ENCODE results near the gene ZNF605. TPM values are rescaled to one million over a fixed set of nuclear protein-coding genes. Genes with fewer than 3 reads are reported as not detected.
A peak's percentile ranks its signal among the peaks of the same experiment; 100 is the strongest.
"Not testable (repeated sequence)": the region's sequence is repeated elsewhere in the genome, so short reads cannot be mapped to it uniquely, and the experiment has no call there.

ZNF605 gene
- total RNA-seq, result 1 to 10 TPM; 3.9 to 5.0 (median 4.9) TPM

DNA sequence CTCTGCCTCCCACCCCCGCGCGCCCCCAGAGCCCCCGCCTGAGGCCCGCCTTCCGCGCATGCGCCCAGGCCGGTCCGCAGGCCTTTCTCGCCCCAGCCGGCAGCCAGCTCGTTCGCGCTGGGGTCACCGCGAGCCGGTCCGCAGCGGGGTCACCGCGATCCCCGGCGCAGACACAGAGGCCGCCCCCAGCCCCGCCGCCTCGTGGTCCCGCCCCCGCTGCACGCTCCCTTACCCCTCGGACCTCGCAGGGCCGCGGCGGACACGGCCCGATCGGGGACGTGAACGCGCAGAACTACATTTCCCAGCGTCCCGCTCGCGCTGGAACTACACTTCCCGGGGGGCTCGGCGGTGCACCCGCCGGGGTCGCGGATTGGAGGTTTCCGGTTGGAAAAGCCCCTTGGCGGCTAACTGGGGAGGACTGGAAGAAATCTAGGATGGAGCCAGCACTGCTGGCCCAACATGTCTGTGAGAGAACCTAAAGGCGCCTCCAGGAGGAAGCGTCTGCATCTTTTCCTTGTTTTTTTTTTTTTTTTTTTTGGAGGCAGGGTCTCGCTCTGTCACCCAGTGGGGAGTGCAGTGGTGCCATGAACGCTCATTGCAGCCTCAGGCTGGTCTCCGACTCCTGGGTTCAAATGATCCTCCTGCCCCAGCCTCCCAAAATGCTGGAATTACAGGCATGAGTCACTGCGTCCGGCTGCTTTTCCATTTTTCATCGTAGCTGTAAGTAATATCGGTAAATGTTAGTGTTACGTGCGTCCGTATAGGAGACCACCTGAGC lies at the start of gene ZNF605:
ZNF605 (minus strand) TSS at position 296 of the 778 bp plus-strand sequence. CDS start 10,671 bp downstream, outside the sequence.
- peaks cover 28% of the 10 kb centered on the region for H3K4me1 Mint-ChIP-seq (ENCODE audit: low read depth)
- ATAC-seq (peak; percentile 96 to 97), DNase-seq (peak; percentile 79)
- peak within 1 kb of the TSS; percentile 92 for H3K4me3 Mint-ChIP-seq
- H3K36me3 Mint-ChIP-seq (ENCODE audit: insufficient read depth), result peaks cover 15% of the 10 kb centered on the region
- H3K9me3 Mint-ChIP-seq, result peaks cover 4% of the 10 kb centered on the region
- no peaks in the 10 kb centered on the region for H3K27me3 Mint-ChIP-seq (ENCODE audit: low read depth)

DNA sequence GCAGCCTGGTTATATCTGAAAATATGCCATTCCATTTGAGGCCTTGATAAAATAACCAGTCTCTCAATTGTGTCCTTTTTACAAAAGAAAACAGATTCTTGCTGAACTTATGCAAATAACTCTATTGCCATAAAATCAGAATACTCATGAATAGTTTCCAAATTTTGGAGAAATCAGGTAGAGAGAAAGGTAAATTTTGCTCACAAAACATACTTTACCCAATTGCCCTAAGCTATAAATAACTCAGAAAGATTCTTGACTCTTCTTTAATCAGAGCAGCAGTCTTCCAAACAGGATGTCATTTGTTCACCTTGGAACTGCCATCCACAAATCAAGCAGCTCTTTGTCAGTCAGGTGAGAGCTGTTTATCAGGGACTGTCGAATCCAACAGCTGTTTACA lies 42.6 kb upstream of the ZNF605 start:
- Mint-ChIP-seq H3K36me3 (ENCODE audit: insufficient read depth) (peaks cover 66% of the 10 kb centered on the region), H3K9me3 (peaks cover 38% of the 10 kb centered on the region), H3K27me3 (ENCODE audit: low read depth) (no peaks in the 10 kb centered on the region), H3K4me1 (ENCODE audit: low read depth) (peaks cover 6% of the 10 kb centered on the region), H3K4me3 (no peak overlapping the region)
- ATAC-seq, result no peak
- DNase-seq, result no peak

DNA sequence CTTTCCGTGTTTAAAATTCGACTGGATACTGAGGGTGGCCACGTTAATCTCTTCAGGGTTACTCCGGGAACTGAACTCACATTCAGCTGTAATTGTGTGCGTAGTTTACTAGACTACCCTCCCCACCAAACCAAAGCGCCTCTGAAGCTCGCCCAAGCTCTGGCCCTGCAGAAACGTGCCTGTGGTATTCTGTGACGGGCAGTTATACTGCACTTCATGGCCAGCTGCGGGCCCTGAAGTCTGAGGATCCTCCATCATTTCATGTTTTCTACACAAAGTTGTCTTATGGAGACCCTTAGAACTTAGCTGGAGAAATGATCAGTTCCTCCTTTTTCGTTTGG lies 30.7 kb upstream of the ZNF605 start:
- no peaks in the 10 kb centered on the region for H3K27me3 Mint-ChIP-seq (ENCODE audit: low read depth)
- H3K36me3 Mint-ChIP-seq (ENCODE audit: insufficient read depth), result peaks cover 32% of the 10 kb centered on the region
- ATAC-seq, result peak; percentile 1 to 8
- peaks cover 20% of the 10 kb centered on the region for H3K9me3 Mint-ChIP-seq
- H3K4me1 Mint-ChIP-seq (ENCODE audit: low read depth), result peaks cover 33% of the 10 kb centered on the region
- DNase-seq, result no peak
- H3K4me3 Mint-ChIP-seq, result peak overlapping the region; percentile 85

DNA sequence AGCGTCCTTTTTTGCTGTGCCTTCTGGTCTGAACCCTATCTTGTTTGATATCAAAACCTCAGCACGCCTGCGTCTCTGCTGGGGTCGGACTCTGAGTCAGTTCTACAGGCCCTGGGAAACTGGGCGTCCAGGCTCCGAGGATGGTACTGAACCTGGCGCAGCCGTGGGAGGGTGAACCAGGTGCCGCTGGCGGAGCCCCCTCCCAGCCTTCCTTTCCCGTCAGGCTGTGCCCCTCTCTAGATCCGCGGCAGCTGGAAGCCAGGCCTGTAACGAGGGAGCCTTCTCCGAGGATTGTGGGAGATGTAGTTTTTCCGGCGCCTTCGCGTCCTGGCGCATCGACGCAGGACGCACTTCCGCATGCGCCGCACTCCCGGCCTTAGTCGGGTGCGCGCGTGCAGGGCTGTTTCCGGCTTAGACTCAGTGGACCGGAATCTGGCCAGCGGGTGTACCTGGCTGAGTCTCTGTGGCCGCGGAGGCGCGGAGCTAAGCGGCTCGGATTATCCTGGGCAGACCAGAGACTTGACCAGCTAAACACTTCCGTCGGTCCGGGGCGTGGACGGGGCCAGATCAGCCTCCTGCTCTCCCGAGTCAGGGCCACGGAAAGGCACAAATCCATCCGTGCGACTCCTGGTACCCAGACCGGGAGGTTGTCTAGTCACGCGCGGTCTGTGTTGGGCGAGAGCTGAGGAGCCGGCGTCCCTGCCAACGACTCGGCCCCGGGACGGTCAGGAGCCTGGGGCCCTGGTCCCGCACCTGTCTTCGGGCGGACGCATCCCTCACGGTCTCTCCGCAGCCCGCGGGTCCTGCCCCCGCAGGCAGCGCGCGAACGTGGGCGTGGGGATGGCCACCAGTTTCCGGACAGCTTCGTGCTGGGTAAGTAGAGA lies 30.1 kb upstream of the ZNF605 start, which contains the start of gene ZNF26:
ZNF26 (plus strand) TSS at position 367 of the 884 bp plus-strand sequence; CDS start at position 841, 474 bp downstream.
- DNase-seq, result peak; percentile 81
- Mint-ChIP-seq H3K27me3 (ENCODE audit: low read depth) (no peaks in the 10 kb centered on the region), H3K36me3 (ENCODE audit: insufficient read depth) (peaks cover 30% of the 10 kb centered on the region), H3K4me1 (ENCODE audit: low read depth) (peaks cover 33% of the 10 kb centered on the region), H3K4me3 (peak within 1 kb of the TSS; percentile 85), H3K9me3 (peaks cover 20% of the 10 kb centered on the region)
- ATAC-seq, result peak; percentile 98

DNA sequence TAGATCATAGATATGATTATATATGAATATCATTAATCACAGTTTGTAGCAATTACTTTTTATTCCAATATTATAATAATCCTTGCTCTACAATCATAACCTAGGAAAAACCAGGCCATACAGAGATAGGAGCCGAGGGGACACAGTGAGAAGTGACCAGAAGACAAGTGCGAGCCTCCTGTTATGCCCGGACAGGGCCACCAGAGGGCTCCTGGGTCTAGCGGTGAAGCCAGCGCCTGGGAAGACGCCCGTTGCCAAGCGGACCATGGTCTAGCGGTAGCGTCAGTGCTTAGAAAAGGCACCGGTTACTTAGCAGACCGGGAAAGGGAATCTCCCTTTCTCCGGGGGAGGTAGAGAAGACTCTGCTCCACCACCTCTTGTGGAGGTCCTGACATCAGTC lies 20.8 kb upstream of the ZNF605 start:
- not testable (repeated sequence) for H3K4me3 Mint-ChIP-seq; H3K36me3 Mint-ChIP-seq (ENCODE audit: insufficient read depth); H3K4me1 Mint-ChIP-seq (ENCODE audit: low read depth); ATAC-seq
- peak; percentile 30 for DNase-seq
- Mint-ChIP-seq H3K9me3 (peaks cover 46% of the 10 kb centered on the region), H3K27me3 (ENCODE audit: low read depth) (peaks cover 14% of the 10 kb centered on the region)

DNA sequence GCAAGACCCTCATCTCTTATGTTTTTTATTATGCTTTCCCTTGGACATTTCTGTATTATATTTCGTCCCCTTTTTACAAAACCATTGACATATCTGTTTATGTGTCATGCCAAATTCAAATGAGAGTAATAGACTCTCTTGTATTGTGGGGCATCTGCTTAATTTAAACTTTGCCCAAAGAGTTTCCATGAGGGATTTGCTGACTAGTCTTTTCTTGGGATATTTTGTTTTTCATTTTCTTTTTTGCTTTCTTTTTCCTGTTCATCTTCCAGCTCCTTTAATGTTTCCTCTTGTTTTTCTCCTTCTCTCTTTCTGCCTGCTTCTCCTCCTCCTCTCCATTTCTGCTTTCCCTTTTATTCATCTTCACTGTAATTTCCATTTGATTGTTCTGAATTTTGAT lies 16.3 kb upstream of the ZNF605 start:
- no peak overlapping the region for H3K4me3 Mint-ChIP-seq
- peaks cover 36% of the 10 kb centered on the region for H3K9me3 Mint-ChIP-seq
- no peaks in the 10 kb centered on the region for H3K4me1 Mint-ChIP-seq (ENCODE audit: low read depth)
- H3K27me3 Mint-ChIP-seq (ENCODE audit: low read depth), result peaks cover 10% of the 10 kb centered on the region
- DNase-seq (no peak), ATAC-seq (no peak)
- H3K36me3 Mint-ChIP-seq (ENCODE audit: insufficient read depth), result peaks cover 4% of the 10 kb centered on the region

DNA sequence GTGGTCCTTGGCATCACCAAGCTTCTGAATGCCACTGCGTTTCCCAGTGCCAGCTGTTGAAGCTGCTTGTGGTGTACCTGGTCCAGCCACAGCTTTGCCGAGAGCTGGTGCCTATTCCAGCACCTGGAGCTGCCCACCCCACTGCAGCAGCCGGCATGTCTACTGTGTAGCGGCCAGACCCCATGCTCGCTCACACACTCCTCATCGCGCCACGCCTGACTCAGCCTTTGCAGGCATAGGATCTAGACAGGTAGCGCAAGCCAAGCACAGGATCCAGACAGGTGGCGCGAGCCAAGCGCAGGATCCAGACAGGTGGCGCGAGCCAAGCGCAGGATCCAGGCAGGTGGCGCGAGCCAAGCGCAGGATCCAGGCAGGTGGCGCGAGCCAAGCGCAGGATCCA lies 11.6 kb upstream of the ZNF605 start:
- DNase-seq (no peak), ATAC-seq (no peak)
- Mint-ChIP-seq H3K27me3 (ENCODE audit: low read depth) (no peaks in the 10 kb centered on the region), H3K4me1 (ENCODE audit: low read depth) (no peaks in the 10 kb centered on the region), H3K36me3 (ENCODE audit: insufficient read depth) (peaks cover 10% of the 10 kb centered on the region), H3K9me3 (peaks cover 18% of the 10 kb centered on the region), H3K4me3 (no peak overlapping the region)

DNA sequence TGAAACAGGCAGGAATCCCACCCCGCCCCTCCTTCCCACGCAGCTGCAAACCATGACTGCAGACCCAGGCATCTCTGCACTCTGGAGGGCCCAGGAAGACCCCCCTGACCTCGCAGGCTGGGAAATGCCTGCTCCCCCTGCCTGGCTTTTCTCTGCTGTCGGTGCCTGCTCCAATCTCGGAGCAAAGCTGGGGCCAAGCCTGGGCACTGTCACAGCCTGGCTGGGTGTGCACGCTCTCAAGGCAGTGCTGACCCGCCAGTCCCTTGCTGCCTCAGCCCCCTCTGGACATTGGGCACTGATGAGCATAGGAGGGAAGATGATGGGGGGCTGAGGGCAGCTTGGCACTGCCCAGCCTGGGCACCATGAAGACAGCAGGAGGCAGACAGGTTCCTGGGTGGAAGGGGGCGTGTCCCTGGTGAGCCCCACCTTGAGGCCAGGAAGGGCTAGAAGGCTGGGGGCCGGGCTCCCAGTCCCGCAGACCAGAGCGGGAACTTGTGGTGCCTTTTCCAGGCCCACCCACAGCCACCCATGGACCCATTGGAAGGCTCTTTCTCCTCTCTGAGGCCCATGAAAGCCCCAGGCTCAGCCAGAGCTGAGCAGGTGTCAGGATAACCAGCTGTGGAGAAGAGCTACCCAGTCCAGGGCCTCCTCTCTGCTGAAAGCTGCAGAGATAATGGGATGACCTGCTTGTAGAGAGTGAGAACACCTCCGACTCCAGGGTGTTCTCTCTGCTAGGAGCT lies 10.7 kb upstream of the ZNF605 start:
- H3K36me3 Mint-ChIP-seq (ENCODE audit: insufficient read depth), result peaks cover 8% of the 10 kb centered on the region
- no peaks in the 10 kb centered on the region for H3K27me3 Mint-ChIP-seq (ENCODE audit: low read depth)
- H3K9me3 Mint-ChIP-seq, result peaks cover 9% of the 10 kb centered on the region
- DNase-seq, result no peak
- no peak for ATAC-seq
- H3K4me3 Mint-ChIP-seq, result no peak overlapping the region
- no peaks in the 10 kb centered on the region for H3K4me1 Mint-ChIP-seq (ENCODE audit: low read depth)

DNA sequence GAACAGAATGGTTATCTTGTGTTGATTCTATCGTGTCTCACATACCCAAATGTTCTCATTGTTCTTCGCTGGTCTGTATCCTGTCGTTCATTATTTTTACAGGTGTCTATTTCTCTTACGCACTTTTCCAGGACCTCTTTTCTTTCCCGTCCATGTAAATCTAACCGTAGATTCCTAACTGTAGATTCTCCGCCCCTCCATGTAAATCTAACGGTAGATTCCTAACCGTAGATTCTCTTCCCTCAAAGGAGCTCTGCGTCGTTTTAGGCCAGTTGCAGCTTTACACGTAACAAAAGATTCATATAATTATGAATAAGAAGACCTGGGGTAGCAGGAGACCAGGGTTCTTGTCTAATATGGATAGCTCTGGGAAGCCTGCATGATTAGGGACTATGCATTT lies 9.7 kb upstream of the ZNF605 start:
- peaks cover 7% of the 10 kb centered on the region for H3K9me3 Mint-ChIP-seq
- ATAC-seq, result no peak
- peaks cover 11% of the 10 kb centered on the region for H3K36me3 Mint-ChIP-seq (ENCODE audit: insufficient read depth)
- no peak overlapping the region for H3K4me3 Mint-ChIP-seq
- DNase-seq, result no peak
- H3K4me1 Mint-ChIP-seq (ENCODE audit: low read depth), result no peaks in the 10 kb centered on the region
- H3K27me3 Mint-ChIP-seq (ENCODE audit: low read depth), result no peaks in the 10 kb centered on the region

DNA sequence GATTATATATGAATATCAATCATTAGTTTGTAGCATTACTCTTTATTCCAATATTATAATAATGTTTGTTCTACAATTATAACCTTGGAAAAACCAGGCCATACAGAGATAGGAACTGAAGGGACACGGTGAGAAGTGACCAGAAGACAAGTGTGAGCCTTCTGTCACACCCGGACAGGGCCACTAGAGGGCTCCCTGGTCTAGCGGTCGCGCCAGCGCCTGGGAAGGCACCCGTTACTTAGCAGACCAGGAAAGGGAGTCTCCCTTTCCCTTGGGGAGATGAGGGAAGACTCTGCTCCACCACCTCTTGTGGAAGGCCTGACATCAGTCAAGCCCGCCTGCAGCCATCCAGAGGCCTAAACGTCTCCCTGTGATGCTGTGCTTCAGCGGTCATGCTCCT lies 7.8 kb upstream of the ZNF605 start:
- not testable (repeated sequence) for DNase-seq; H3K27me3 Mint-ChIP-seq (ENCODE audit: low read depth); H3K9me3 Mint-ChIP-seq; H3K4me1 Mint-ChIP-seq (ENCODE audit: low read depth); ATAC-seq; H3K4me3 Mint-ChIP-seq
- peaks cover 13% of the 10 kb centered on the region for H3K36me3 Mint-ChIP-seq (ENCODE audit: insufficient read depth)

DNA sequence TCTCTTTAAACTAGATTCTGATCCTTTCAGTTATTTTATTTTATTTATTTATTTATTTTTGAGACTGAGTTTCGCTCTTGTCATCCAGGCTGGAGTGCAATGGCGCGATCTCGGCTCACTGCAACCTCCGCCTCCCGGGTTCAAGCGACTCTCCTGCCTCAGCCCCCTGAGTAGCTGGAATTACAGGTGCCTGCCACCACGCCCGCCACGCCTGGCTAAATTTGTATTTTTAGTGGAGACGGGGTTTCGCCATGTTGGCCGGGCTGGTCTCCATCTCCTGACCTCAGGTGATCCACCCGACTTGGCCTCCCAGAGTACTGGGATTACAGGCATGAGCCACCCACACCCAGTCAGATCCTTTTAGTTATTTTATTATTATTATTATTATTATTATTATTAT lies 5.7 kb upstream of the ZNF605 start:
- DNase-seq; ATAC-seq; H3K4me1 Mint-ChIP-seq (ENCODE audit: low read depth); H3K4me3 Mint-ChIP-seq; H3K9me3 Mint-ChIP-seq; H3K27me3 Mint-ChIP-seq (ENCODE audit: low read depth): not testable (repeated sequence)
- H3K36me3 Mint-ChIP-seq (ENCODE audit: insufficient read depth), result peaks cover 13% of the 10 kb centered on the region

DNA sequence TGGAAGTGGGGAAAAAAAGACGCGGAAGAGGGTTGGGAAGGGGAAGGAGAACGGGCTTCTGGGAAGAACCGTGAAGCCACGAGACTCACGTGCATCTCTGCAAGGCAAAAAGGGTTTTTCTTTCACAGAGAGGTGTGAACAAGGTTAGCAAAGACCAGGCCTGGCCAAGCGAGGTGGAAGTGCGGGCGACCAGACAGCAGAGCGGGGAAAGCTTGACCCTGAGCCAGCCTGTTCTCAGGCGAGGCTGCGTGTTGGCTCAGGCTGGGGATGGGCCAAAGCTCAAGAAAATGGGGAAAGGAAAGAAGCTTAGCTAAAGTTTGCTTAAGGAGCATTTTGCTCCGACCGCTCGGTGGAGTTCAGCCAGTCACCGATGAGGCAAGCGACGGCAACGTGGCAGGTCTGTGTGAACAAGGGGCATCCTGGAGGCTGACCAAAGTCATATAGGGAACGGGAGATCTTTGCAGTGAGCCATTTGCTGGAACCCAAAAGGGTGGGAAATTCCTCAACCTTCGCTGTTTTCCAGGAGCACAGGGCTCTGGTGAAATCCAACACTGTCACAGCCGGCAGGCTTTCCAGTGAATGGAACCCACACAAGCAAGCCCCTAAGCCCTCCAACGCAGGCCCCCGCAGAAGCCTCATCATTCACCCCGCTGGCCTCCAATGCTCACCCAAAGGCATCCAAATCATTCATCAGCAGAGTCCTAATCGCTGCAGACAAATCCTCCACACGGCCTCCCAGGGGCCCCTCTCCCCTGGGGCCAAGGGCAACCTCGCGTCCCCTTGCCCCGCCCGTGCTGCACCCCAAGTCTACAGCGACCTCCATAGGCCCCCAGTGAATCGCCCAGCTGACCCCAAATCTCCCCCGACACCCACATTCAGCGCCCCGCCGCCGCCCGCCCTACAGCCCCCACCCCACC lies 754 bp downstream of the ZNF605 start:
- peaks cover 4% of the 10 kb centered on the region for H3K9me3 Mint-ChIP-seq
- H3K4me3 Mint-ChIP-seq, result peak overlapping the region; percentile 92

DNA sequence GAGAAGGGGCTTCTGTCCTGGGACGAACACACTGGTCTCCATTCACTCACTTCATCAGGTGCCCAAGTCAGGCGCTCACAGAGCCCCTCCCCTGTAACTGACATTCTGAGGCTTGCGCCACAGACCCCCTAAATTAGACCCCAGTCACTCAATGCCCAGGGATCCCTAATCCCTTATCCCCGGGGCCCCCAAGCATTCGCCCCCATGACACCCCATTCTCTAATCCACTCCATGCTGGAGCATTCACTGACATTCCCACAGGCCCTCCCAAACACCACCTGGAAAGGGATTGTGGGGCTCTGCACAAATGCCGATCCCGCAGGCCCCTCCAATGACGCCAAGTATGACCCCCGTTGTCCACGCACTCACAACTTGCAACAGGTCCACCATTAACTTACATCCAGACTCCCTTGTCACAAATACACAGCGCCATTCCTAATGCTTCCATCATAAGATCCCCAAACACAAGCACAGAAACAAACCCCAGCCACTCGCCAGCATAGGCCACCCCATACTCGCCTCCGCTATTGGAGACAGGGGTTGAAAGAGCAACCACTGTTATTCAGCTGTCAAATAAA lies 1.5 kb downstream of the ZNF605 start:
- Mint-ChIP-seq H3K9me3 (peaks cover 5% of the 10 kb centered on the region), H3K4me3 (peak overlapping the region; percentile 92), H3K36me3 (ENCODE audit: insufficient read depth) (peaks cover 18% of the 10 kb centered on the region), H3K4me1 (ENCODE audit: low read depth) (peaks cover 28% of the 10 kb centered on the region), H3K27me3 (ENCODE audit: low read depth) (no peaks in the 10 kb centered on the region)
- no peak for ATAC-seq
- DNase-seq, result no peak

More for the DNA sequence above, 754 bp downstream of the ZNF605 start:
- Mint-ChIP-seq H3K27me3 (ENCODE audit: low read depth) (no peaks in the 10 kb centered on the region), H3K36me3 (ENCODE audit: insufficient read depth) (peaks cover 15% of the 10 kb centered on the region), H3K4me1 (ENCODE audit: low read depth) (peaks cover 28% of the 10 kb centered on the region)
- peak; percentile 46 to 49 for ATAC-seq
- DNase-seq, result no peak
